Mucosa of stomach (tissue), 1 donor: ENCODE results near the gene FANCE.
A peak's percentile ranks its signal among the peaks of the same experiment; 100 is the strongest.

ENCODE experiments used
- H3K27me3 ChIP-seq: one replicate; pipeline ENCODE4 v1.7.0; 2013; ENCODE audit warnings: mild to moderate bottlenecking, low read length; ENCODE audit not compliant: control insufficient read depth, insufficient read depth
- H3K36me3 ChIP-seq: one replicate; pipeline ENCODE4 v1.7.0; 2013; ENCODE audit warnings: low read length; ENCODE audit not compliant: control insufficient read depth, insufficient read depth
- H3K4me1 ChIP-seq: one replicate; pipeline ENCODE4 v1.7.0; 2013; ENCODE audit warnings: mild to moderate bottlenecking, low read length; ENCODE audit not compliant: control insufficient read depth, insufficient read depth
- H3K4me3 ChIP-seq: one replicate; pipeline ENCODE4 v1.7.0; 2013; ENCODE audit warnings: low read length
- H3K9ac ChIP-seq: one replicate; pipeline ENCODE4 v1.7.0; 2013; ENCODE audit warnings: mild to moderate bottlenecking, low read length, moderate library complexity
- H3K9me3 ChIP-seq: one replicate; pipeline ENCODE4 v1.7.0; 2013; ENCODE audit warnings: mild to moderate bottlenecking, low read length, moderate library complexity; ENCODE audit not compliant: control insufficient read depth
- donor health status: Pancreatic carcinoma.

Gene FANCE

DNA sequence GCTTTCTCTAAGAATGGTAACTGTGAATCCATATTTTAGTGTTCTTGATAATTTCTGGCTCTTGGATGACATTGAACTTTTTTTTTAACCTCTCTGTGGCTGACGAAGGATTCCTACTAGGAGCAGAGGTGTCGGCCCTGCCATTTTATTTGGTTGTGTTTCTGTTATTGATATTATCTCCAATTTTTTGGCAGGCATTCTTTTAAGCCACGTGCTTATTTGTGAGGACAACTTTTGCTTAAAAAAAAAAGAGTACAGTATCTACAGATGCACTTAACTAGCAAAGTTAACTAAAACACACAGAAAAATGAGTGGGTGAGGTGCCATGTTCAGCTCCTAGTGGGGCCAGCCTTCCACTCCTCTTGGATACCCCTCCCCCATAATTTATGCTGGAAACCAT, 1.1 kb downstream of the FANCE start:
- no peak overlapping the region for H3K4me3 ChIP-seq
- H3K9ac ChIP-seq: no peak overlapping the region

DNA sequence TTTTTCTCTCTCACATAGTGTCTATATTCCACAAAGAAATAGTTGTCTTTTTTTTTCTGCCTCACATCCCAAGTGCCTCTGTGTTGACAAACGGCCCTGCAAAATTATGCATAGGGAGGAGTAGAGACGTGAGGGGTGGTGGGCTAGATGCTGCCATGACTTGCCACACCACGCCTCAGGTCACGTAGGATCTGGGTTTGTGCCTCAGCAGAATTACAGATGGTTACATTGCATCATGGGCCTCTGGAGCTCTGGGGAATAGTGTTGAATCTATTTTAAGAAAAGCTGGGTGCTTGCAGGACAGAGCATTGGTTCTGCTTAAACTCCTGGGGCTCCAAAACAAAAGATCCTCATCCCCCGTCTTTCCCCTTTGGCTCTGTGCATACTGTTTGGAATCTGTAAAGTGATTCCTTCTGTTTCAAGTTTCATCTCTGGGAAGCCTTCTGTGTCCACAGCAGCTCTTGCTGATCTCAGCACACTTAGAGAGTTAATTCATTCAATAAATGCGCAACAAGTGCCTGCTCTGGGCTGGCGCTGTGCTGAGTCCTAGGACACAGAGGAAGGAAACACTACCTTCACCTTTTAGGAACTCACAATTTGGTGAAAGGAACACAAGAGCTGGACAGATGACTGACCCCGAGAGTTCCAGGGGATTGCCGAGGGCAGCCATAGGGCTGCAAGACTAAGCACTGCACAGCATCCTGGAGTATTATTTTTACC, 2.4 kb downstream of the FANCE start:
- H3K4me1 ChIP-seq: peaks cover 17% of the 10 kb centered on the region
- no peaks in the 10 kb centered on the region for H3K27me3 ChIP-seq

More for the DNA sequence above, 1.1 kb downstream of the FANCE start:
- no peaks in the 10 kb centered on the region for H3K36me3 ChIP-seq
- no peaks in the 10 kb centered on the region for H3K9me3 ChIP-seq
- no peaks in the 10 kb centered on the region for H3K27me3 ChIP-seq
- peaks cover 17% of the 10 kb centered on the region for H3K4me1 ChIP-seq

DNA sequence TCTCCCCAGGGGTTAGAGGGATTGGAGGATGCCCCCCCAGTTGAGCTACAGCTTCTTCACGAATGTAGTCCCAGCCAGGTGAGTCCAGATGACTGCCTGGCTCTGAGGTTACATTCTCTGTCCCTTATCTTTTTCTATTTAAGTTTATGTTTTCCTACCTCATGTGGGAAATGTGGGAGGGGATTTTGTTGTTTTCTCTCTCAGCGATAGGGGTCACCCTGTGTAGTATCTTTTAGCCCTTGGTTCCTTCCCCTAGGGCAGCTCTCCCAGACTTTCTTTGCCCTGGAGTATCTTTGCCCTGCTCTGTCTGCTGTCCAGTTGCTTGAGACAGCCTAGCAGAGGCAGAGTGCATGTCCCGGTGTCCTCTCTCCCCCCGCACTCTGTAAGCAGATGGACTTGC, 5.8 kb downstream of the FANCE start:
- Histone ChIP-seq H3K9ac (no peak overlapping the region), H3K4me1 (peaks cover 6% of the 10 kb centered on the region), H3K9me3 (no peaks in the 10 kb centered on the region), H3K27me3 (no peaks in the 10 kb centered on the region), H3K36me3 (no peaks in the 10 kb centered on the region), H3K4me3 (no peak overlapping the region)

More for the DNA sequence above, 2.4 kb downstream of the FANCE start:
- Histone ChIP-seq H3K36me3 (no peaks in the 10 kb centered on the region), H3K9me3 (no peaks in the 10 kb centered on the region), H3K4me3 (no peak overlapping the region), H3K9ac (no peak overlapping the region)

DNA sequence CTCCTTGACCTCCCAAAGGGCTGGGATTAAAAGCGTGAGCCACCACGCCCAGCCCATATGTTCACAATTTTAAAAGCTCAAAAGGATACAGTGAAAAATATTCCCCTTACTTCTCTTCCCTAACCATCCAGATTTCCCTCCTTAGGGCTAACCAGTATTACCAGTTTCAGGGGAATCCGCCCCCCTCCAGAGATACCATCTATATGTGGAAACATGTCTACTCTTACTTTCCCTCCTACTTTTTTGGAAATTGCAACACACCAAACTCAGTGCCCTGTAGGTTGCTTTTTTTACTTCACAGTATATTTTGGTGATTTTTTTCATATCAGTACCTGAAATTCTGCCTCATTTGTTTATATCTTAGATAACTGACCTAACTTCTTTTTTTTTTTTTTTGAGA, 9.1 kb downstream of the FANCE start:
- Histone ChIP-seq H3K27me3 (no peaks in the 10 kb centered on the region), H3K4me3 (no peak overlapping the region), H3K4me1 (no peaks in the 10 kb centered on the region), H3K9ac (no peak overlapping the region), H3K9me3 (no peaks in the 10 kb centered on the region), H3K36me3 (no peaks in the 10 kb centered on the region)

DNA sequence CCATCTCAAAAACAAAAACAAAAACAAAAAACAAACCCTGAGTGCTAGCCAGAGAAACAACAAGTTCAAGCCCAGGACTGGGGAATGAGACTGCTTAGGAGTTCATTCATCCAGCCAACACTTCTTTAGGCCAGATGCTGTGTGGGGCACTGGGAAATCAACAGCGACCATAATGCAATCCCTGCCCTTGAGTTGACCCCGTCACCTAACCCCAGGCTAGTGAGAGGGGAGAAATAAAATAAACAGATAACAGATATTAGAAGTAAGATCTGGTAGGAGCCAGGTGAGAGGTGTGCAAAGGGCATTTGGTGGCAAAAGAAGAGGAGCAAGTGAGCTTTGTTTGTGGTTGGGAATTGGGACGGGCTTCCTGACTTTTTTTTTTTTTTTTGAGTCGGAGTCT, 11.2 kb downstream of the FANCE start:
- Histone ChIP-seq H3K9ac (no peak overlapping the region), H3K36me3 (no peaks in the 10 kb centered on the region), H3K4me3 (no peak overlapping the region), H3K27me3 (no peaks in the 10 kb centered on the region), H3K9me3 (no peaks in the 10 kb centered on the region), H3K4me1 (peaks cover 7% of the 10 kb centered on the region)

DNA sequence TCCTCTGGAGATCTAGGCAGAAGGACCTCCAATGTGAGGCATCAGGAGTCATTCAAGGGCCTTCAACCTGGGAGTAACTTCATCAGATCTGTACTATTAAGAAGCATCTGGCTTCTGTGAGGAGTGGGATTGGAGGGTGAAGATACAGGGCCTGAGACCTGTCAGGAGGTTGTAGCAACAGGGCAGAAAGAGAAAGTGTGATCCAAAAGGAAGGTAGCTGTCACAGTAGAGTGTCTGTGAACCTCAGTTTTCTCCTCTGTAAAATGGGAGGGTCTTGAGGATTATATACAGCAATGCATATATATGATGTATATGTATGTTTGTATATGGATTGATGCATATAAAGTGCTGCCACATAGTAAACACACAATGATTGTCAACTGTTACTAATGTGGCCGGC, 13.5 kb downstream of the FANCE start:
- H3K27me3 ChIP-seq: no peaks in the 10 kb centered on the region
- H3K4me3 ChIP-seq: no peak overlapping the region
- no peaks in the 10 kb centered on the region for H3K36me3 ChIP-seq
- no peak overlapping the region for H3K9ac ChIP-seq
- H3K9me3 ChIP-seq: no peaks in the 10 kb centered on the region
- H3K4me1 ChIP-seq: peaks cover 24% of the 10 kb centered on the region

DNA sequence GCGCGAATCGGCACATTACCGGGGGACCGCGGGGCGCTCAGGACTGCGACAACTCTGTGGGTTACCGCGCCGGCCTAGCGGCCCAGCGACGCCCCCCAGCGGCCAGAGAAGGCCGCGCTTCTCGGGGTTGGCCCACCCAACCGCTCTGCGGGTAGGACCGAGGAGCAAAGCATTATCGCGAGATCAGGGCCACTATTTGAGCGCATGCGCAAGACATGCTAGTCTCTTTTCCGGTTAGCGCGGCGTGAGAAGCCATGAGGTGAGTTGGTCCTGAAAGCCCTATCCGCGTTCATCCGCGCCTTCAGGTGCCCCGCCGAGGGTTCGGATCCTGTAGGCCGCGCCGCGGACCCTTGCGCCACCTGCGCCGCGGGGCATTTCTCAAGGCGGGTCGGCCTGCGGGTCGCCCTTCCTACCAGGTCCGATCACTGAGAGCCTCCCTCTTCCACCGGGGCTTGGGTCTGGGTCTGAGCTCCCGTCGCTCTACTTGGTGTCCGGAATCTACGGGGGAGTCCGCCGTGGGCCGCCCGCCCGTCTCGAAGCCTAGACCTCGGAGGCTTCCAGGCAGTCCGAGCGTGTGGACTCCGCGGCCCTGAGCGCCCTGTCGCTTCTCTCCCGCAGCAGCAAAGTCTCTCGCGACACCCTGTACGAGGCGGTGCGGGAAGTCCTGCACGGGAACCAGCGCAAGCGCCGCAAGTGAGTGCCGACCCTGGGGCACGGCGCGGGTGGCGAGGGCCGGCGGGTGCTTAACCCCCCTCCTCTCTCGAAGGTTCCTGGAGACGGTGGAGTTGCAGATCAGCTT, 16.2 kb downstream of the FANCE start, which contains the start of gene RPL10A:
Gene RPL10A, plus strand, starts transcription at position 221 of the 799 bp plus-strand sequence. Its CDS starts 34 bp downstream, at position 255.
- Histone ChIP-seq H3K27me3 (no peaks in the 10 kb centered on the region), H3K36me3 (peaks cover 5% of the 10 kb centered on the region), H3K4me3 (peak within 1 kb of the TSS; percentile 83), H3K9ac (peak within 1 kb of the TSS; percentile 95), H3K9me3 (no peaks in the 10 kb centered on the region), H3K4me1 (peaks cover 35% of the 10 kb centered on the region)

DNA sequence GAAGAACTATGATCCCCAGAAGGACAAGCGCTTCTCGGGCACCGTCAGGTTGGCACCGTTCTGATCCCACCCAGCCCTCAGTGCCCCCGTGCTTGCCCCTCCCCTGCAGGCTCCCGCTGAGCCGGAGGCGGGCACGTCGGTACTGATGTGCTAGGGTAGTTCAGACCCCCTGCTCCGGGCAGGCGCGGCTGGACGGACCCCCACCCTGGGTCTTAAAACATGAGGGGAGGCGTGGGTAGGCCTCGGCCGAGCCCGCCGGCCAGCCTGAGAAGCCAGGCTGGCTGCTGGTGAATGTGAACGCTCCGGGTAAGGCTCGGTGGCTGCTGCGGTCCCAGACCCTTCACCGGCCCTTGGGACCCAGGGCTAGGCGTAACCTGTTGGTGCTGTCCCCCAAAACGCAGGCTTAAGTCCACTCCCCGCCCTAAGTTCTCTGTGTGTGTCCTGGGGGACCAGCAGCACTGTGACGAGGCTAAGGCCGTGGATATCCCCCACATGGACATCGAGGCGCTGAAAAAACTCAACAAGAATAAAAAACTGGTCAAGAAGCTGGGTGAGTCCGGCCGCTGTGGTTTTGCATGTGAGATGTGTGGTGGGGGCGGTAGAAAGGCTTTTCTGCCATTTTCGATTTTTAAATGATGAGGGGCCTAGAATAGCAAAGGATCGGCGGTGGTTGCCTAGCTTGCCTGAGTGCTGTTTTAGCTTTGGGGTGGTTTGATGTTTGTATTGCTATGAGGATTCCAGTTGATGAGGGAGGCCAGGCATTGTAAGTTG, 17.0 kb downstream of the FANCE start:
- Histone ChIP-seq H3K4me1 (peaks cover 35% of the 10 kb centered on the region), H3K4me3 (peak overlapping the region; percentile 83), H3K9me3 (no peaks in the 10 kb centered on the region), H3K36me3 (peaks cover 5% of the 10 kb centered on the region), H3K9ac (peak overlapping the region; percentile 95), H3K27me3 (no peaks in the 10 kb centered on the region)

DNA sequence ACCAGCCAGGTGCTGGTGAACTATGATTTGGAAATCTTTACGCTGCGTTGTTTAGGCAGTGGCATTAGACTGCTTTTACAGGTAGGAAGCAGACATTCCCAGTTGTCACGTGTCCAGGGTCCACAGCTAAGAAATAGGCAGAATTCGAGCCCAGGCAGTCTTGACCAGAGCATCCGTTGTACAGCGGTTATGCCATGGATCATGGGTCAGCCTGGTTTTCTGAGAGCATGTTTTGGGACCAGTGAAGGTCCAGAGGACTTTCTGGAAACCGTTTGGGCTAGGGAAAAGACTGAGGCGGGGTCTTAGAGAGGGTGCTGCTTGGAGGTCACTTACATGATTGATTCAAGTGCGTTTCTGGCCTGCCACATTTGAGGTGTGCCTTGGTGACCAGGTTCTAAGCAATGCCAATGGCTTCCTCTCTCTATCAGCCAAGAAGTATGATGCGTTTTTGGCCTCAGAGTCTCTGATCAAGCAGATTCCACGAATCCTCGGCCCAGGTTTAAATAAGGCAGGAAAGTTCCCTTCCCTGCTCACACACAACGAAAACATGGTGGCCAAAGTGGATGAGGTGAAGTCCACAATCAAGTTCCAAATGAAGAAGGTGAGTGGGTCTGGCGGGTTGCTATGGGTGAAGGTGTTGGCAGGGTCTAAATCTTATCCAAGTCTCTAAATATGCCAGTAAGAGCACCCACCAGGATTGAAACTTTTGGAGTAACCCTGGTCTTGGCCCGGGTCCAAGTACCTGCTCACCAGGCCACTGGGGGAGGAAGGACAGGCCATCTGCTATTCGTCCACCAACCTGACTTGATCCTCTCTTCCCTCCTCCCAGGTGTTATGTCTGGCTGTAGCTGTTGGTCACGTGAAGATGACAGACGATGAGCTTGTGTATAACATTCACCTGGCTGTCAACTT, 17.9 kb downstream of the FANCE start:
- Histone ChIP-seq H3K27me3 (no peaks in the 10 kb centered on the region), H3K9ac (peak overlapping the region; percentile 95), H3K4me3 (peak overlapping the region; percentile 83), H3K4me1 (peaks cover 35% of the 10 kb centered on the region), H3K36me3 (peaks cover 5% of the 10 kb centered on the region), H3K9me3 (no peaks in the 10 kb centered on the region)

DNA sequence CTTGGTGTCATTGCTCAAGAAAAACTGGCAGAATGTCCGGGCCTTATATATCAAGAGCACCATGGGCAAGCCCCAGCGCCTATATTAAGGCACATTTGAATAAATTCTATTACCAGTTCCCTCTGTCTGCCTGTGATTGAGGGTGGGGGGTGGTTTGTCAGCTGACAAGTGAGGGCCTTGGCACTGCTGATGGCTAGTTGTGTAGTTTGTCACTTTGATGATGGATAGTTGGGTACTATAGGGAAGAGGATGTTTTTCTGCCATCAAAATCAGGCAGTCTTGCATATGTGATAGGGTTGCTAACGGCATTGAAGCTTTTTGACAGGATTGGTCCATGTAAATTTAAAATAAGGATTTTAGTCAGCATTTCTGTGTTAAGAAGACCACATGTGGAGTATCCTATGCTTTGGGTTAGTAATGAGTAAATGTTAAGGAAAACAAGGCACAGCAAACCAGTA, 18.6 kb downstream of the FANCE start:
- H3K27me3 ChIP-seq: no peaks in the 10 kb centered on the region
- H3K4me1 ChIP-seq: peaks cover 35% of the 10 kb centered on the region
- H3K9ac ChIP-seq: no peak overlapping the region
- no peak overlapping the region for H3K4me3 ChIP-seq
- H3K36me3 ChIP-seq: peaks cover 5% of the 10 kb centered on the region
- H3K9me3 ChIP-seq: no peaks in the 10 kb centered on the region

DNA sequence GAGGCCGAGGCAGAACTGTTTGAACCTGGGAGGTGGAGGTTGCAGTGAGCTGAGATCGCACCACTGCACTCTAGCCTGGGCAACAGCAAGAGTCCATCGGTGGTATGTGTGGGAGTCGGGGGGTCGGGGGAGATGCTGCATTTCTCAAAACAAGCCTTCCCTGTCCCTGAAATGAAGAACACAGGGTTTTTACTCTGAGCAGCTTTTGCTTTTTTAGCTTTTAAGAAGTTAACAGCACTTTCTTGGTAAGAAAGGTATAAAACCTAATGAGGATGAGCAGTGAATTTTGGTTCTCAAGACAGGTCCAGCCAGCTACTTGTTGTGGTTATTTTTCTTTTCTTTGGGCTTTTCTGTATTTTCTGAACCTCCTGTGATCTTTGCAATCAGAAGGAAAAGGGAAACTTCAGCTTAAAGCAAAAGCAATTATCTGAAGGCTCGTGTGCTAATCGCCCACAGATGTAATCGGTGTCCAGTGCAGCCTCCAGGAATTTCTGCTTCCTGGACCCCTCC, 19.8 kb downstream of the FANCE start:
- Histone ChIP-seq H3K9me3 (no peaks in the 10 kb centered on the region), H3K4me1 (peaks cover 35% of the 10 kb centered on the region), H3K9ac (no peak overlapping the region), H3K27me3 (no peaks in the 10 kb centered on the region), H3K4me3 (no peak overlapping the region), H3K36me3 (peaks cover 5% of the 10 kb centered on the region)
